ENCODE results near the gene PCDH11Y.
"Not testable (repeated sequence)": the region's sequence is repeated elsewhere in the genome, so short reads cannot be mapped to it uniquely, and the experiment has no call there.

PCDH11Y gene, protein sequence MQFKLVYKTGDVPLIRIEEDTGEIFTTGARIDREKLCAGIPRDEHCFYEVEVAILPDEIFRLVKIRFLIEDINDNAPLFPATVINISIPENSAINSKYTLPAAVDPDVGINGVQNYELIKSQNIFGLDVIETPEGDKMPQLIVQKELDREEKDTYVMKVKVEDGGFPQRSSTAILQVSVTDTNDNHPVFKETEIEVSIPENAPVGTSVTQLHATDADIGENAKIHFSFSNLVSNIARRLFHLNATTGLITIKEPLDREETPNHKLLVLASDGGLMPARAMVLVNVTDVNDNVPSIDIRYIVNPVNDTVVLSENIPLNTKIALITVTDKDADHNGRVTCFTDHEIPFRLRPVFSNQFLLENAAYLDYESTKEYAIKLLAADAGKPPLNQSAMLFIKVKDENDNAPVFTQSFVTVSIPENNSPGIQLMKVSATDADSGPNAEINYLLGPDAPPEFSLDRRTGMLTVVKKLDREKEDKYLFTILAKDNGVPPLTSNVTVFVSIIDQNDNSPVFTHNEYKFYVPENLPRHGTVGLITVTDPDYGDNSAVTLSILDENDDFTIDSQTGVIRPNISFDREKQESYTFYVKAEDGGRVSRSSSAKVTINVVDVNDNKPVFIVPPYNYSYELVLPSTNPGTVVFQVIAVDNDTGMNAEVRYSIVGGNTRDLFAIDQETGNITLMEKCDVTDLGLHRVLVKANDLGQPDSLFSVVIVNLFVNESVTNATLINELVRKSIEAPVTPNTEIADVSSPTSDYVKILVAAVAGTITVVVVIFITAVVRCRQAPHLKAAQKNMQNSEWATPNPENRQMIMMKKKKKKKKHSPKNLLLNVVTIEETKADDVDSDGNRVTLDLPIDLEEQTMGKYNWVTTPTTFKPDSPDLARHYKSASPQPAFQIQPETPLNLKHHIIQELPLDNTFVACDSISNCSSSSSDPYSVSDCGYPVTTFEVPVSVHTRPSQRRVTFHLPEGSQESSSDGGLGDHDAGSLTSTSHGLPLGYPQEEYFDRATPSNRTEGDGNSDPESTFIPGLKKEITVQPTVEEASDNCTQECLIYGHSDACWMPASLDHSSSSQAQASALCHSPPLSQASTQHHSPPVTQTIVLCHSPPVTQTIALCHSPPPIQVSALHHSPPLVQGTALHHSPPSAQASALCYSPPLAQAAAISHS (N-terminal part only)

GRCh38 chrY:5000057-5000456 is at the start of gene PCDH11Y:
Gene PCDH11Y, plus strand, starts transcription at chrY:5000296. Its CDS starts 56,804 bp downstream, at chrY:5057100.
- DNase-seq = not testable (repeated sequence)

DNA sequence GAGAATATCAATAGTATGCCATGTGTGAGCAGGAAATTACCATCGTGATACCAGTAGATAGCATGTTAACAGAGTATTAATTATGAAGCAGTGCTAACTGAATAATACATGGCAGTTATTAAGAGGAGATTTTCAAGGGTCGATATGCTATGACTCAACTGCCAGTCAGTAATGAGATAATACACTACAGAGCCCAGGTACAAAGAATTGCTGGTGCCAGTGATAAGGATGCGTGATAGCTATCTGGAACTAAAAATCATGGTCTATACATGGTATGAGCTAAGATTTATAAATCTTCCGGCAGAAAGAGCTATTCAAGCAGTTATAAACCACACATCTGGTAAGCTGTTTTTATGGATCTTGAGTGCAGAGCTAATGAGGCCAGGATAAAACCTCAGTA is 32.2 kb upstream of the PCDH11Y start:
- not testable (repeated sequence) for DNase-seq

- DNase-seq = not testable (repeated sequence)
These were observed 8.2 kb upstream of the PCDH11Y start for GRCh38 chrY:4991743-4992400.

GRCh38 chrY:4994892-4995291 is 5.2 kb upstream of the PCDH11Y start:
- DNase-seq = not testable (repeated sequence)

DNA sequence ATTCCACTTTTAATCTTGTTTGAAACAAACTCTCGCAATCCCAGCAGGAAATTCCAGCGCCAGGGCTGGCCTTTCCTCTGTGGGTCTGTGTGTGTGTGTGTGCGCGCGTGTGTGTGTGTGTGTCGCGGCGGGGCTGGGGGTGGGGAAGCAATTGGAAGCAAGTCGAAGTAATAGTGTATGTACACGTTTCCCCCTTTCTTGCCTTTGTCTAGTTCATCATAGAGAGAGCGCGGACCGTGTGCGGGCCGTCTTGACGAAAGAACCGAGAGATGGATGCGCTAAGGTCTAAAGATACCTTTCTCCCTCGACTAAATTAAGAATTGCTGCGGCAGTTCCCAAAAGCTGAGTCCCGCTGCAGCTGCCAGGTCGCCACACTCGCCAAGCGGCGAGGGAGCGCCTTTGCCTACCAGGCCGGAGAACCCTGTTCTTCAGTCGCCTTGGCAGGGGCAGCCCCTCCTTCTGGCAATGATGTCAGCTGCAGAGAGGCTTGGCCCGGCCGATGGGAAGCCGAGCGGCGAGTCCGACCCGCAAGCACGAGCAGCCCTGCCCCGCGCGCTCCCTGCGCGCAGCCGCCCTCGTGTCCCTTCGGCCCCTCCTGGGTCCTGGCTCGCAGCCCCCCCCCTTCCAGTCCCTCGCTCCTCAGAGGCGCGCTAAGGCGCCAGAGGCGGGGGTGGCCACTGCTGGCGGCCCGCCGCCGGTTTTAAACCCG is 2.5 kb downstream of the PCDH11Y start:
- not testable (repeated sequence) for DNase-seq

DNA sequence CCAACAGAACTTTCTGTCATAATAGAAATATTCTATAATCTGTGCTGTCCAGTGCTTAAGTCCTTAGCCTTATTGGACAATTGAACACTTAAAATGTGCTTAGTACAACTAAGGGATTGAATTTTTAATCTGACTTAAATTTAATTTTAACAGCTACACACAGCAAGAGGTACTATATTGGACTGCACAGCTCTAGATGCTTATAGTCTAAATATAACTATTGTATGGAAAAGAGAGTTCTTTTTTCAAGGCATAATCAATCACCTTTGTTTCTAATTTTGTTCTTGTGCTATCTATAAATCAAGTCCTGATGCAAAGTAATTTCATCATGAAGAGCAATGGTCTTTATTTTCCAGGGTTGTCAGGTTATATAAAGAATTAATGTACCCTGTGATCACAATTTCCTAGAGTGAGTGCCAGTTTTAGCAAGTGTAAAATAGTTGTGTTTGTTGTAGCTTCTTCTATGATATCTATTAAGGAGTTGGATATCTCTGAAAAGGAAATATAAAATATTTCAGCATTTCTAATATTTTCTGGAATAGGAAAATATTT is 39.0 kb downstream of the PCDH11Y start:
- DNase-seq = not testable (repeated sequence)

DNA sequence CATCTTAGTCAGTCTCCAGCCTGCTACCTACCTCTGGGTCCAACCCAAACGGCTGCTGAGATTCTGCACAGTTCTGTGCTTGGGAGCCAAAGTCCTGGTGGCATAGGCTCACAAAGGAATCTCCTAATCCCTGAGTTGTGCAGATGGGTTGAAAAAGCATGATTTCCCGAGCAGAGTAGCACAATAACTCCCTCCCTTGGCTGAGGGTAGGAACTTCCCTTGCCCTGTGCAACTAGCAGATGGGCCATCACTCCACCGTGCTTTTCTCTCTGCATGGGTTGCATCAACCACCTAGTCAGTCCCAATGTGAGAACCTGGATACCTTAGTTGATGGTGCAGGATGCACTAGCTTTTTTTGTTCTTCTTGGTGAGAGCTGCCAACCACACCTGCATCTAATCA is 82.9 kb downstream of the PCDH11Y start:
- not testable (repeated sequence) for DNase-seq

GRCh38 chrY:5182998-5183397 is 182.9 kb downstream of the PCDH11Y start:
- not testable (repeated sequence) for DNase-seq

DNA sequence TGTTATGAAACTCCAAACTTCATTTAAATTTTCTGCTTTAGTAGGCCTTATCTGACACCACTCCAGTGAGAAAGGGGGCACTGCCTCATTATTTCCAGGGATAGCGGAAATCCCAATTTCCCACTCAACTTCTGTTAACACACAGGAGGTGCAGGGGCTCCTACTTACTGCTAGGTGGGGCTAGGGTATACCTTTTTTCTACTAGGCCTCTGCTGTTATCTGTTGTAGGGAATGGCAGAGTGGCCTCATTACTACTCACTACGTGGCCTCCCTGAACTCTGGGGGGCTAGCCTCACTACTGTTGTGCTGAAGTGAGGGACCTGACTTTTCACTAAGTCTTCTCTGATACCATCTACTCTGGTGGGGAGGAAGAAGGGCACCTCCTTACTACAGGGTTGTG is 215.0 kb downstream of the PCDH11Y start:
- DNase-seq = not testable (repeated sequence)

DNA sequence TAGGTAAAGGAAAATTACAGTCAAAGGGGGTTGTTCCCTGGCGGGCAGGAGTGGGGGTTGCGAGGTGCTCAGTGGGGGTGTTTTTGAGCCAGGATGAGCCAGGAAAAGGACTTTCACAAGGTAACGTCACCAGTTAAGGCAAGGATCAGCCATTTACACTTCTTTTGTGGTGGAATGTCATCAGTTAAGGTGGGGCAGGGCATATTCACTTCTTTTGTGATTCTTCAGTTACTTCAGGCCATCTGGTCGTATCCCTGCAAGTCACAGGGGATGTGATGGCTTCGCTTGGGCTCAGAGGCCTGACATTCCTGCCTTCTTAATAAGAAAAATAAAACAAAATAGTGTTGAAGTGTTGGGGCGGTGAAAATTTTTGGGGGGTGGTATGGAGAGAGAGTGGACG is 324.8 kb downstream of the PCDH11Y start:
- DNase-seq = not testable (repeated sequence)

DNA sequence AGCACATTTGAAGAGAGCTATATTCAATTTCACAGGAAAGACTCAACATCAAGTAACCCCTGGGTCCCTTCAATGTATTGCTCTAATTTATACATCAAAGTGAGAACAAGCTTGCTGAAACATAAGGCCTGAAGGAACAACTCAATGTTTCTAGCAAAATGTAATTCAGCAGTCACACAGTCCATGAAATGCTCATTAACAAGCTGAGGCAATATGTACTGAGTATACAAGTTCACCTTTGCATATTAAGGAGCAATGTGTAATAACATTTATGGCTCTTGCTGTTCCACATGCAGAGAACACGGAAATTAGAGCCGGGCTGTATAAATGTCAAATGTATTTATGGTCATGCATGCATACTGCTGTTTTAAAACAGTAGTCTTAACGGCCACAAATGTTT is 342.1 kb downstream of the PCDH11Y start:
- DNase-seq = not testable (repeated sequence)

DNA sequence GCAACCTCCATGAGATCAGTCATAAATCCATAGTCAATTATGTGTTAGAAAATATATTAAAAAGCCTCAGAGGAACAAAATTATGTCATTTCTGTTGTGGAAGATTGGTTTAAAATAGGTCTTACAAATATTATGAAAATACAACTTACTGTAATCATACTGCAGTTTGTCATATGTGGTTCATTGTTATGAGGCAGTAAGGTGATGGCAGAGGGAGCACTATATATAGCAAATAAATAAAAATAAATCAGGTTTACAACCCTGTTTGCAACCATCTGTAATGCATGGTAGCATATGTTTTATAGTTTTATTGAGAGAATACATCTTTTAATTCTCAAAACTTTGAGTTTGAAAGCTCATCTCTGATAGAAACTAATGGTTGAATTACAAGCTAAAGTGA is 543.6 kb downstream of the PCDH11Y start:
- DNase-seq = not testable (repeated sequence)

DNA sequence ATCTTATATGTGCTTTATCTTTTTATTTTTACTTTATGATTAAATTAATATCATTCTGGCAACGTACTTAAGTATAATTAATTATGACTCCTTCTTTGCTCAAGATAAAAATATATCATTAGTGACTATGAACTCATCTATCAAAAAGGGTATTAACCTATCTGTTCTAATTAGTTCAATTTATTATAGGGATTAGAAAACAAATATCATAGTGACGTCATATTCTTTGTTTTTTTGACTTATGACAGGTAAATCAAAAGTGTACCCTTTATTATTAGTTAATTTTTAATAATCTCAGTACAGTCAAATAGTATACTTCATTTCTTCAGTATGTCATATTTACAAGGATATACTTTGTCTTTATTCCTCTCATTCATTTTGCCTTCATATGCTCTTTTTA is 638.5 kb downstream of the PCDH11Y start:
- DNase-seq = not testable (repeated sequence)

GRCh38 chrY:5679265-5679664 is 679.2 kb downstream of the PCDH11Y start:
- not testable (repeated sequence) for DNase-seq

DNA sequence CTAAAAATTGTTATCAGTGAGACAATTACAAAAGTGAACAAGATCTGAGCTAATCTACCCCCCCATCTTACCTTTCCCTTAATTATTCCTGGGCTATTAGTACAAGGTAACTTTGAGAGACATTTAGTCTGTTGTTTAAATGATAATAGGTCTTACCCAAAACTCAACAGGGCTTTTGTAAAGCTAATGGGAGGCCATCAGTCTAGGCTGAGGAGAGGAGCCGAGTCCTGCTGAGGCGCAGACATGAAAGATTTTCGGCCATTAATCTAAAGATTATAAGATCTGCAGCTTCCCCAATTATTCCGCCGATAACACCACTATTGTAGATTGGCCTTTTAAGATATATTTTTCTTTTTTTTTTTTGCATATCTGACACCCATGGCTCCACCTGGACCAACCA is 708.6 kb downstream of the PCDH11Y start:
- DNase-seq = not testable (repeated sequence)

DNA sequence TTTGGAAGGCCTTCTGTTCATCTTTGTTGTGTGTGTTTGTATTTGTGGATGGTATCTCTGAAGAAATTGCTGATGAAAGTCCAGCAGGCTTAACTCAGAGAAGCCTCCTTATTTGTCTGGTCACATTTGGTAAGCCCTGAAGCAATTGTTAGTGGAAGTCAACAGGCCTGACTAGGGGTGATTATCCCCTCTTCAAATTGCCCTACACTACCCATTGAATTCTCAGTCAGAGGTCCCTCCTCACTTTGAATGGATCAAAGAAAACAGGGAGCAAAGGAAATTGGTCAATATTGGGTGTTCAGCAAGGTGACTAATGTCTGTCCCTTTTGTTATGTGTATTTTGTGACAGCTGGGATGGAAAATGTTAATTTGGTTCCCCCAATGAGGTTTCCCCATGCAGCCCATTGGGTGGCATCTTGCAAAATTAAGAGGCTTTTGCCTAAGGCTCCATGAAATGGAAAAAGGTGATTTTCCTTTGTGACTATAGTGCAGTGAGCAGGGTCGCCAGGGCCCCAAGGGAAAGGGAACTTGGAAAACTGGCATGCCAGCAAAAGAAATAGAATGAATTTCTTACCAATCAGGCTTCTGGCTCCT is 709.8 kb downstream of the PCDH11Y start:
- DNase-seq = not testable (repeated sequence)

DNA sequence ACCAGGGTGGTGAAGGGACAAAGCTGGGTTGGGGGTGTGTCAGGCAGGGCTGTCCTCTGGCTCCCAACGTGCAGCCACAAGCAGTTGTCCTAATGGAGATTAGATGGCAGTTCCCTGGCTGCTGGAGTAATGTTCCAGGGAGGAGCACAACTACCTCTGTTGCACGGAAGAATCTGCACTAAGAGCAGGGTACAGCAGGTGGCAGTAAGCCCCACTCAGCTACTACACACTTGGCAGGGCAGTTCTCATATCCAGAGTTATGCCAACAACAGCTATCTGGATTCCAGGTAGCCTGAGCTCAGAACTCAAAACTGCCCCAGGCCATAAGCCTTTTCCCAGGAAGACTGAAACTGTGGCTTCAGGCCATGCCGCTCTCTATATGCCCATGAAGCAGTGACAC is 761.3 kb downstream of the PCDH11Y start:
- not testable (repeated sequence) for DNase-seq

DNA sequence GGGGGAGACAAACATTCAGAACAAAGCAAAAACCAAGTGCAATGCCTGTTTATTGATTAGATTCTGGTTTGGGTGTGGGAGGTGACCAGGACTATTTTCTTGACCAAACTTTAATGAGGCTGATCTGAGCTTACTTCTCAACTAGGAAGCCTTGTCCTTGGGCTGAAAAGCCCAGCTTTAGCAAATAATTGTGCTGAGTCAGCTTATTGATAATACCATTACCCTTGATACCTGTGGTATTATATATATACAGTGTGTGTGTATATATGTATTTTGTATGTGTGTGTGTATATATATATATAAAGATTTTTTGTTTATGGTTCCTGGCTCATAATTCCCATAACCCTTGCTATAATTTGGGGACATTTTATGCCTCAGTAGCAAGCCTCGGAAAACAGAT is 776.4 kb downstream of the PCDH11Y start:
- DNase-seq = not testable (repeated sequence)

All from CD4-positive, alpha-beta T cell treated with Interleukin-15 for 1 hour (primary cell).